NCI-H345 treated with DMSO at 0.1 percent for 48 hours (cell line): ENCODE data around the gene SNED1.
"Not testable (repeated sequence)": the region's sequence is repeated elsewhere in the genome, so short reads cannot be mapped to it uniquely, and the experiment has no call there.

Source experiments
- DNase-seq: peaks from one replicate; lab custom pipeline; 2025; ENCODE audit not compliant: unreplicated experiment; lab: John Stamatoyannopoulos, UW

SNED1 gene

DNA sequence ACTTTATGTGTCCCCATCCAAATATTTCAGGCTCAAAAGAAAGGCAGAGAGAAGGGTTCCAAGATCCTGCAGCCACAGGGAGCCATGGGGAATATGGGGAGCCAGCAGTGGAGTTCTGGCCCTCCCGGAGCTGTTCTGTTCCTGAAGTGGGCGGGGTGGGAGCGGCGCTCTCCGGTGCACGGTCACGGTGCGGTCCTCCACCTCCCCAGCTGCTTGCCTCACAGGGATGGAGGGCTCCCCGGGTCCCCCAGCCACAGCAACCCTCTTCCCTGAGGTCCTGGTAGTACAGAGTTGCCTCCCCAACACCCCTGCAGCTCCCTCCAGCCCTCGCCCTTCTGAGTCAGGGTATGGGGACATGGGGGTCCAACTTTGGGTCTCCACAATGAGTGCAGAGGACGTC lies 26.2 kb upstream of the SNED1 start:
- DNase-seq: no peak

DNA sequence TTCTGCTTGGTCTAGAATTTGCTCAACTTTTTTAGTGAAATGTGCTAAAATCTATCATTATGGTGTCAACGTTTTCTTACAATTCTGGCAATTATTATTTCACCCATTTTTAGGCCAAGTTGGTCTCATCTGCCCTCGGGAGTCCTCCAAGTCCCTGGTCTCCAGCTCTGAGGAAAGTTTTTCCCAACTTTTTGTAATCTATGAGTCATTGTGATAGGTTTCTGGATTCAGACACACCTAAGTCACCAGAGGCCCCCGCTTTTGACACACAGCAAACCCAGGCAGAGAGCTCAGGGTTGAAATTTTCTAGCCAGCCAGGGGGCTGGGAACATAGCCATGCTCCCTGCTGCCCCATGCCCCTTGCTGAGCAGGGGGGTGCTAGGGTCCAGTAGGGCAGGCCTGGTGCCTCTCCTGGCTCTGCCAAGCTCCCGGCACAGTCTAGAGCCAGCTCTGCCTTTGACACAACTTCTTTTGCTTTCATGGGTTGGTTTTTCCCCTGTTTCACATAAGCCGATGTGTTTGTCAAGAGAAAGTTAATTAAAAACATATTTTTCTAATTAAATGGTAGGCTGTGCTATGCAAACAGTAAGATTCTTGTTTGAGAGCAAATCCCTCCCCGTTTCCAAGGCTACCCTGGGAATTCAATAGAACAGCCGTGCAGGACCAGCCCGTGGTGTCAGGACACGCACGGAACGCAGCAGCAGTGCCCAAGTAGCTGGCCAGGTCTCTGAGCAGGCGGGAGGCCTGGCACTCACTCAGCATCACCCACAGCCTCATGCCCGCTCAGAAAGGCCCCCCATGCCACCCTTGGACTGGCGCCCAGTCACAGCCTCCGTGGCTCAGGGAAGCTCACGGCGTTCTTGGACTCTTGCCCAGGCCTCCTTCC lies 25.5 kb upstream of the SNED1 start:
- DNase-seq: no peak

DNA sequence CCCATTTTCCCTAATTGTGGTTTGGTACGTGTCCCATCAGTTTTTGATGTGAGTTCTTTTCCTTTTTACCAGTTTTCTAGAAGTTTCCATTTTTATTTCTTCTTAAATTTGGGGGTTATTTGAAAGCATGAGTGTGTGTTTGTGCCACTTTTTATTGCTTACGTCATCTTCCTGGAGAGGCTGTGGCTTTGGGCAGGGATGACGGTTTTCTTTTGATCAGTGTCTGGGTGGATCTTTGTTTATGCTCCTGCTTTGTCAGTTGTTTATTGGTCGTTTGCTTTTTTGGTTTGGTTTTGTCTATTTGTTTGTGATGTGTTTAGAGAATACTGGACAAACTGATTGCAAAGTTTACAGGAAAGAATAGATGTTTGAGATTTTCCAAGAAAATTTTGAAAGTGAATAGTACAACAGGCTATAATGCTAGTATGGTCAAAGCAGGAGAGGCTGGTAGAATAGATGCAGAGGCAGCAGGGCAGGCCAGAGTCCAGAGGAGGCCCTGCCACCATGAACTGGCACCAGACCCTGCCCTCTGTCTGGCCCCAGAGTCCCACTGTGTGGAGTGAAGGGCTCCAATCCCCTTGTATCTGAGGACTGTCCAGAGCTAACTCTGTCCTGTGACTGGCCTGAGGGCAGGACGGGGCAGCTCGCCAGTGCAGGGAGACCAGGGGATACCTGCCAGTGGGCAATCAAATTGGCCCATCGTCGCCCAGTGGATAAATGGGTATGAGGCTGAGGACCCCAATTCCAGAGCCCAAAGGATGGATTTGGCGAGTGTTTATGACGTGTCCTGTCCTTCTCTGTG lies 23.4 kb upstream of the SNED1 start:
- no peak for DNase-seq

DNA sequence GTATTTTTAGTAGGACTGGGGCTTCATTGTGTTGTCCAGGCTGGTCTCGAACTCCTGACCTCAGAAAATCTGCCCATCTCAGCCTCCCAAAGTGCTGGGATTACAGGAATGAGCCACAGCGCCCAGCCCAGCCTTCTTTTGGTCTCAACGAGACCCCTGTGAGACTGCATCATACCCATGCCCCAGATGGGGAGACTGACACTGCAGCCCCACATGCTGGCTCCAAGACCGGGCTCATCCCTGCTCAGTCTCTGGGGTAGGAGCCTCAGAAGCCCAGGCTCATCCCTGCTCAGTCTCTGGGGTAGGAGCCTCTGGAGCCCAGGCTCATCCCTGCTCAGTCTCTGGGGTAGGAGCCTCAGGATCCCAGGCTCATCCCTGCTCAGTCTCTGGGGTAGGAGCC lies 22.5 kb upstream of the SNED1 start:
- not testable (repeated sequence) for DNase-seq

DNA sequence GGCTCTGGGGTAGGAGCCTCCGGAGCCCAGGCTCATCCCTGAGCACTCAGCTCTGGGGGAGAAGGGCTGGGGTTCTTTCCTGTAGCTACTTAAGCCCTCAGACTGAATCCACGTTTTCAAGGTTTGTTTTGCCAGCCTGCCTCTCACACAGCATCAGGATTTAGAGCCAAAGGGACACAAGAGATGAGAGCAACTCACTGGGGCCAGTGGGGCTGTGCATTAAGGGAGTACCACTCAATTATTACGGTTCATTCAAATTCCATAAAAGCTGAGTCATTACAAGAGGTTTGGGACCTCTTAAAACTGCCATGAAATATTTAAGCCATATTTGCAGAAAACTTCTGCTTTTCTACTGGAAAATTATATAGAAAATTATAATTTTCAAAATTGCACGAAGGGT lies 17.1 kb upstream of the SNED1 start:
- no peak for DNase-seq

DNA sequence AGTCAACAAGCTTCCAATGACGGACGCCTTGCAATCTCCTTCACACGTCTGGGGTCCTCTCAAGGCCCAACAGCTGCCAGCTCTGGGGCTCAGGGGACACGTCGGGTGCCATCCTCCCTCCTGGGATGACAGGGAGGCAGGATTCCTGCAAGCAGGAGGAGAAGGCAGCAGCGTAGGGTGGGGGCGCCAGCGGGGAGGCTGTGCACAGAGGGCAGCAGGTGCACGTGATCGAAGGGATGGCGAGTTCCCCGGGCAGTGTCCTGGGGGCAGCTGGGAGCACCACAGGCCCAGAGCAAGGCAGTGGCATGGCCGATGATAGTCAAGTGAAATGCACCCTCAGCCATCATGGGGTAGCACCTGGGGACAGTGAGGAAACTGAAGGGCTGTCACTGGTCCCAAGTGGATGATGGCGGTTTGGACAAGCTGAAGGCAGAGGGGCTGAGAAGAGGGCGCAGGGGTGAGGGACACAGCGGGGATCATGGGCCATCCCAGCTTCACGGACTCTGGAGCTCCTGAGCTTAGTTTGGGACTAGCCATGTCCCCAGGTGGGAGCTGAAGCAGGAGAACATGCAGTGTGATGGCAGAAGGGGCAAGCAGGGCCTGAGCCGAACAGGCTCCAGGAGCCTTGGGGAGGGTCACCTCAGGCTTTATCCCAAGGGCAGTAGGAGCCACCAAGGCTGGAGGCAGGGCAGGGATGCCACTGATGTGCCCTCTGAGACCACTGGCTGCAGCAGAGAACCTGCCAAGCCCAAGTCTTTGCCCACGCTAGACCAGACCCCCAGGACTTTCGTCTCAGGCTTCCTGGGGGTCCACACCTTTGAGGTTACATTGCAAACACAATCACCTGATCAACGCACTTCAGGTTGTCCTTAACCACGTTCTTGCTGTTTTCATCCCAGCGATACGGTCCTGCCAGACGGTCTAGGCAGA lies 16.3 kb upstream of the SNED1 start:
- no peak for DNase-seq

DNA sequence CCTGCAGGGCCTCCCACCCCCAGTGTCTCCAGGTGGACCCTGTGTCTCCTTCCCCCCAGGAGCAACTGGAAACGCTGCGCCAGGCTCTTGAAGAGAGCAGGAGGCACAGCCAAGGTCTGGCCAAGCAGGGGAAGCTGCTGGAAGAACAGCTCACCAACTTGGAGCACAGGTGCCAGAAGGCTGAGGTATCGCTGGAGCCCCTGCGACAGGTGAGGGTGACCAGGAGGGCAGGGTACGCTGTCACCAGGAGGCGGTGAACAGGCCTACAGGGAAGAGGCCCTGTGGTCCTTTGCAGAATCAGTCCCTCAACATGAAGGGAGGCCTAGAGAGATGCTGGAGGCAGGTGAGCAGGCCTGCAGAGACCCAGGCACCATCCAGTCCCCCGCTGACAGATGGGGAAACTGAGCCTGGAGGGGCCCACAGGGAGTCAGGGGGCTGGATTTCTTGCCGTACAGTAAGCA lies 15.6 kb upstream of the SNED1 start:
- DNase-seq: no peak

DNA sequence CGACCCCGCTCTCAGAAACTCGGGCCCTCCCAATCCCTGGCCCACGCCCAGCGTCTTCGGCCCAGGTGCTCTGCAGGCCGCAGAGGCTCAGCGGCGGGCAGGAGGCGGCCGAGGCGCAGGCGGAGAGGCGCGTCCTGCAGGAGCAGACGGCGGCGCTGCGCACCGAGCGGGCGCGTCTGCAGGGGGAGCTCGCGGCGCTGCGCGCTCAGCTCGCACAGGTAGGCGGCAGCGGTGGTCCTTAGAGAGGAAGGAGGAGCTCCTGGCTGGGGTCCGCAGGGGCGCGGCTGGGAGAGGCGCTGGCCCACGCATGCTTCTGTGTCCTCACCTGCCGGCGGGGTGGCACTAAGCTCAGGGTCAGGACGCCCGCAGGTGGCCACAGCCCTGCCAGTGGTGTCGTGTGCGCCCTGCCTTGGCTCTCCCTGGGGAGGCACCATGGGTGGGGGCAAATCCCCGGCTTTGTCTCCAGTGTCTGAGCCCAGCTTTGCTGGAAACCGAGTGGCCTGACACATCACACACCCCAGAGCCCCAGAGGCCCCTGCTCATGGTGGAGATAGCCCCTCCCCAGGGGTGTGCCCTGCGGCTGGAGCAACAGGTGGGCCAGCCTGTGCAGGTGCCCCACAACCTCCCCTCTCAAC lies 14.9 kb upstream of the SNED1 start:
- DNase-seq: peak; percentile 48

DNA sequence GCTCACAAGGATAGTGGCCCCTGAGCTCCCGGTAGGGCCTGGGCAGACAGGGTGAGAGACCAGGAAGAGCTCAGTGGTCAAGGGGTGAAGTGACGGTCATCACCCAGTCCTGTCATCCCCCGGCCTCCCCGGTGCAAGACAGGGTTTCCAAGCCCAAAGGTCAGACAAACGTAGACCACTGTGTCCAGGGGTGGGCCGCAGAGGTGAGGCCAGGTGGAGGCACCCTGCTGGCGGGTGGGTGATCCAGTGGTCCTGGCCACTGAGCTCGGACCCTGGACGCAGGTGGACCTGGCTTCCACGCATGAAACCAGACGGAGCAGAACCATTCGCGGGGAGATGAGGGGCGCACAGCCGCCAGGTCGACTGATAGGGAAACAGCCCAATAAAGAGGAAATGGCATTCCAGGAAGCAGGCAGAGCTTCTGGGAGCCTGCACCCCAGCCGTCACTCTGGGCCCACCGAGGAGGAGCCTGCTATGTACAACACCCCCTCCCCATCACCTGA lies 14.4 kb upstream of the SNED1 start:
- no peak for DNase-seq

DNA sequence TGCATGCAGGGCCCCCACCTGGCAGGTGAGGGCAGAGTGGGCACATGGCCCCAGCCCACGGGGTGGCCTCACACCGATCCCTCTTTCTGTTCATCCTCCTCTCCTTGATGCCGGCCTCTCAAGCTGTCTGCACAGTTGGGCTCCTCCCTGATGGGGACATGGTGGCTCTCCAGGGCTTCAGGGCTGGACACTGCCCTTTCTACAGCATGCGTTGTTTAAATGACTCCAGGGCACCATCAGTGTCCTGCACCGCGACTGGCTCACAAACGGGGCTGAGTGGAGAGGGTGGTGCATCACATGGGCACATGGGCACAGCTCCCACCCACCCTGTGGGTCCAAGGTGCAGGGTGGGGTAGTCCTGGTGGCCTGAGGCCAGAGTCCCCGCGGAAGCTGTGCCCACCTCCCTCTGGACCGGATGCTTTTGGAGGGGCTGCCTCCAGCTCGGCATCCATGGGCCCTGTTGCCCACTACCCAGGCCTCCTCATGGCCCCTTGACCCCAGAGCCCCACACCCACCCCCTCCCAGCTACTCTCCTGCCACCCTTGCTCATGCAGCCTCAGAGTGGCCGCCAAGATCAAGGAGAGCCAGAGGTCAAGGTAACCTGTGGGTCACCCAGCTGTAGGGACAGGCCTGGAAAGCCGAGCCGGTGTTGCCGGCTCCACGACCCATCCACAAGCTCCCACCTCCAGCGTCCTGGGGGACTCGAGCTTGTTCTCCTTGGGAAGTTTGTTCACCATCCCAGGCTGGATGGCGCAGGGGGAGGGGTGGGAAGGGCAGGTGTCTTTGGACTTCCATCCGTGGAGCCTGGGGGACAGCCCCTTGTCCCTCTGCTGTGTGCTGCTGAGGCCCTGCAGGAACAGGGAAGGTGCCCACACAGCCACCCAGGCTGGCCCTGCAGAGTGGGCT lies 12.3 kb upstream of the SNED1 start:
- no peak for DNase-seq

DNA sequence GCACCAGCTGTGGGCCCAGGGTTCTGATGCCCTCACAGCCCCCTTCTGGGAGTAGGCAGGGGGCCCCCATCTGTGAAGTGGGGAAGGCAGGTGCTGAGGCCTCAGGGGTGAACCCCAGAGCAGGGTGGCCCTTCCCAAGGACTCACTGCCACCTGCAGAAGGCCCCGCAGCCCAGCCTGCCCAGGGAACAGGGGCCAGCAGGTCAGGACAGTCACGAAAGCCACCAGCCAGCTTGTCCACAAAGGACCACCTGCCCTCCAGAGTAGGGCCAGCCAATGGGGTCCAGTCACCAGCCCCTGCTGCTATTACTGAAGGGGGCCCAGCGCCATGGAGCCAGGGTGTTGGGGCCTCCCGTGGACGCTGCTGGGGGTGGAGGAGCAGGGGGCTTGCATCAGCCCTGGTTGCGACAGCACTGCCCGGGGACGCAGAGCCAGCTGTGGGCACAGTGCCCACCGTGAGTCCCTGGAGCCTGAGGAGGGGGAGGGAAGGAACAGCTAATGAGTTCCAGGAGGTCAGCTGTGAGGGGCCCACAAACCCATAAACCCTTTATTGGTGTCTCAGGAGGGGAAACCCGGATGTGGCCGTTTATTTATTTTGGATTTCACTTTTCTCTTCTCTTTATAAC lies 11.5 kb upstream of the SNED1 start:
- no peak for DNase-seq

DNA sequence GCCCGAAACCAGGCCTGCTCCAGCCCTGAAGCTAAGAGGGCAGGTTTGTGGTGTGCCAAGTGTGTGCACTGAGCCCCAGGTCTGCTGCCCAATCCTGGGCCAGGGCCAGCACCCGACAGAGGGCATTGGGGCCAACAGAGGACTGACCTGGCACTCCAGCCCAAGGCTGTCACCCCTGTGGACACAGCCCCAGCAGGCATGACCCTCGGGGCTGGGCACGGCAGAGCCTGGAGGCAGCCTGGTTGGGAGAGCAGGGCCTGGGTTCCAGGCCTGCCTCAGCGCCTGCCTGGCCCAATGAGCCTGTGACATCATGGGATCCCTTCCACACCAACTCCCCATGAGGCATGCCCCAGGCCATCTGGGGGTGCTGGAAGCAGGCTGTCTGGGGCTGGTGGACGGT lies 10.8 kb upstream of the SNED1 start:
- DNase-seq: no peak

DNA sequence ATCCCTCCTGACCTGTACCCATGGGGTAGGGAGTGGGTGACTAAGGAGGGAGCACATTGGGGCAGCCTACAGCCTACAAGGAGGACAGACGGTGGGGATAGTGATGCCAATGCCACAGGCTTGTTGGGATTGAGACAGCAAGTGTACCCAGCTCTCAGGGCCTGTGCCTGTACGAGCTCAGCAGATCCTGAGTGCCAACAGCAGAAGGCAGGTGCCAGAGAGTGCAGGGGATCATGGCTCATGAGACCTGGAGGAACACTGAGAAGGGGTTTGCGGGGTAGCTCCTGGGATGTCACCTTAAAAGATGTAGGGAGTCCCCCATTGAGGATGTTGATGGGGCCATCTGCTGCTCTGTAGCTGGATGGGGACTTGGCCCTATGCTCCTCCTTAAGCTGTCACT lies 10.3 kb upstream of the SNED1 start:
- DNase-seq: no peak

DNA sequence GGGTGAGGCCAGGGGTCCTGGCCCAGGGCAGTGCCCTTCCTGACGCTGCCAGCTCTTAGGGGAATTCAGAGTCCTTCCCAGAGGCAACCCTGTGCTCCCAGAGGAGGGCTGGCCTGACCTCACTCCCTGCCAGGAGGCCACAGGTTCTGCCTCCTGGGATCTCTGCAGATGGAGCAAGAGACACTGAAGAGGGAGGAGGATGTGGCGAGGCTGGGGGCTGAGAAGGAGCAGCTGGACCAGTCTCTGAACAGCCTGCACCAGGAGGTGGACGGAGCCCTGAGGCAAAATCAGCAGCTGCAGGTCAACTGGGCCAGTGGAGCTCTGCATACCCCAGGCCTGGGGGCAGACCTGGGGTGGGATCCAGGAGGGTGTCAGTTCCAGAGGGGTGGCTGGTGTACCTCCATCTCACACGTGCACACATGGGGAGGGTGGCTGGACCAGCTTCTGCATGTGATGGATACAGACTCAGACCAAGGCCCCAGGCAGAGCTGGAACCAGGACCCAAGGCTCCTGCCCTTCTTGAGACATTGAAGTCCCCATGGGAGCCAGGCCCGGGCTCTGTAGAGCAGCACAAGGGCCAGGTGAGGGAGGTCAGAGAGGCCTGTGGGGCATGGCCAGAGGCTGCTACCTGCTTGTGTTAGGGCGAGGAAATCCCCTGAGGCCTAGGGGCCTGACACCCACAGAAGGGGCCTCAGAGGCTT lies 9.7 kb upstream of the SNED1 start:
- no peak for DNase-seq

DNA sequence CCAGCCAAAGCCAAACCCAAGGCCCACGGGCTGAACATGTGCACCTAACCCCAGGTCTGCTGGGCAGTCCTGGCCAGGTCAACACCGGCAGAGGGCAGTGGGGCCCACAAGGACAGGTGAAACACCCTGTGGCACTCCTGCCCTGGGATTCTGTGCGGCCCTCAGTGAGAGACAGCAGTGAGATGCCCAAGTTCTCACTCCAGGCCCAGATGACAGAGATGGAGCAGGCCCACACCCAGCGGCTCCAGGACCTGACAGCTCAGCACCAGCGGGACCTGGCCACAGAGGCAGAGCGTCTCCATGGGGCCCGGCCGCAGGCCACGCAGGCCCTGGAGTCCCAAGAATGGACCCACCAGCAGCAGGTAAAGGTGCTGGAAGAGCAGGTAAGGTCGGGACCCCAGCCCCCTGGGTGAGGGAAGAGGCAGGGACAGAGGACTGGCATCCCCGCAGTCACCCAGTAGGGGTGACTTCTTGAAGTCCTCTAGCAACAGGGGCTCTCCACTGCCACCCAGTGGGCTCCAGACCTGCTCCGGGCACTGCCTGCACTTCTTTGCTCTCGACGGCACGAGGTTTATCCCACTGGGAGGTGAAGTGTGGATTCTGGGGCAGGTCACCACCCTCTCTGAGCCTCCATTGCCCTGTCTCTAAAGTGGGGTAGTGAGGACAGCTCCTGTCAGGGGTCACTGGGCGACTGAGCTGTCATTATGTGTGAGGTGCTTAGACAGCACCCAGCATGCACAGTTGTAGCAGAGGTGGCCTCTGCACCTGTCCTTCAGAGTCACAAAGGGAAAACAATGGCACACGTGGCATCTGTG lies 8.8 kb upstream of the SNED1 start:
- DNase-seq: no peak

DNA sequence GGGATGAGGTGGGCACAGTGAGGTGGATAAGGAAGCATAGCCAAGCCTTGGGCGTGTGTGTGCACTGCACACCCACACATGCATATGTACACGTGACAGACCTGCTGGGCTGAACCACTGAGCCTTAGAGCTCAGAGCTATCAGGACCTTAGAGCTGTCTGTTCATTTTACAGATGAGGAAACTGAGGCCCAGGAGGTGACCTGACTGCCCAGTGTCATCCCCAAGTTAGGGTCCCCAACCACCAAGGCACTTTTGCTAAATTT lies 8.2 kb upstream of the SNED1 start:
- DNase-seq: no peak

DNA sequence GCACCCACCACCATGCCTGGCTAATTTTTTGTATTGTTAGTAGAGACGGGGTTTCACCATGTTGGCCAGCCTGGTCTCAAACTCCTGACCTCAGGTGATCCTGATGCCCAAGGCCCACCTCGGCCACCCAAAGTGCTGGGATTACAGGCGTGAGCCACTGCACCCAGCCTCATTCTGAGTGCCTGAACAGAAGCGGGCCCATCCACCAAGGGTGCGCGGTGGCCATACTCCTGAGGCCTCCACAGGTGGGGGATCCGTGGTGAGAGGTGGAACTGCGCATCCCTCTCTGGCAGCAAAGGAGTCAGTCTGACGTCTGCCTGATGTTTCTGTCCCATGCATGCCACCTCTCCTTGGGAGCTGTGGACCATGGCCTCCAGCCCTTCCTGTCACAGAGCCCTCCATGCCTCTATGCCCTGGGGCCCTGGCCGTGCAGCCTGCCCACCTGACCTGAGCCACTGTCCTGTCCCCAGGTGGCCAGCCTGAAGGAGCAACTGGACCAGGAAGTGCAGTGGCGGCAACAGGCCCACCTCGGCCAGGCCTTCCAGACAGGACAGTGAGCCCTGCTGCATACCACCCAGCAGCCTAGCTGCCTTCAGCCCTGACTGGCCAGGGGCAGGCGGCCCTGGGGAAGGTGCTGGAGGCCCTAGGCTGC lies 7.6 kb upstream of the SNED1 start:
- no peak for DNase-seq
